Activated CD4-positive, alpha-beta T cell treated with anti-CD3 and anti-CD28 coated beads, Interleukin-2, Interleukin-4, amounts not matched to agents 100 ng/mL and 50 ng/mL, durations not matched to agents 16 hours and 8 hours (primary cell): ENCODE data around the gene TOE1.

ENCODE experiments used
- DNase-seq: peaks from one replicate; pipeline ENCODE4 v3.0.0-alpha.2; 2020; ENCODE audit warnings: low spot score

TOE1 gene

GRCh38 chr1:45326627-45327623 is 13.0 kb upstream of the TOE1 start, which contains the start of gene HPDL:
HPDL (plus strand) TSS chr1:45326895; CDS start chr1:45327149, 254 bp downstream.
- peak; percentile 81 for DNase-seq

GRCh38 chr1:45327644-45328515 is 12.1 kb upstream of the TOE1 start:
- no peak for DNase-seq

- DNase-seq = no peak
These were observed 11.3 kb upstream of the TOE1 start for GRCh38 chr1:45328680-45329079.

GRCh38 chr1:45329445-45329844 is 10.5 kb upstream of the TOE1 start:
- no peak for DNase-seq

GRCh38 chr1:45331436-45332345 is 8.3 kb upstream of the TOE1 start:
- DNase-seq = no peak

- DNase-seq = no peak
These were observed 7.6 kb upstream of the TOE1 start for GRCh38 chr1:45332346-45332720.

- DNase-seq = no peak
These were observed 5.4 kb upstream of the TOE1 start for GRCh38 chr1:45334308-45335245.

GRCh38 chr1:45335855-45336324 is 4.1 kb upstream of the TOE1 start:
- no peak for DNase-seq

- DNase-seq = no peak
These were observed 2.2 kb upstream of the TOE1 start for GRCh38 chr1:45337630-45338325.

- peak; percentile 40 for DNase-seq
These were observed 971 bp downstream of the TOE1 start for GRCh38 chr1:45340816-45341466.

- DNase-seq = no peak
These were observed 4.5 kb downstream of the TOE1 start for GRCh38 chr1:45344499-45344898.

GRCh38 chr1:45345014-45345413 is 5.0 kb downstream of the TOE1 start:
- DNase-seq = no peak

GRCh38 chr1:45346473-45346872 is 6.5 kb downstream of the TOE1 start:
- no peak for DNase-seq

- DNase-seq = no peak
These were observed 8.1 kb downstream of the TOE1 start for GRCh38 chr1:45348020-45348419.

GRCh38 chr1:45348609-45348965 is 8.6 kb downstream of the TOE1 start:
- DNase-seq = no peak

GRCh38 chr1:45348966-45349677 is 9.2 kb downstream of the TOE1 start:
- no peak for DNase-seq

- DNase-seq = no peak
These were observed 11.5 kb downstream of the TOE1 start for GRCh38 chr1:45351508-45351907.

- DNase-seq = no peak
These were observed 13.7 kb downstream of the TOE1 start for GRCh38 chr1:45353685-45354084.

- no peak for DNase-seq
These were observed 14.9 kb downstream of the TOE1 start for GRCh38 chr1:45354838-45355237.
